Natural killer cell (primary cell): ENCODE results near the gene IL17A. TPM values are rescaled to one million over a fixed set of nuclear protein-coding genes. Genes with fewer than 3 reads are reported as not detected.

Experiments
- ATAC-seq, 3 donors: fragments of 150-1000 bp in 2 of 3; fragments of 200-7000 bp in 1 of 3; cut with Tn5 transposase; 1 replicate in 1 of 3; 2 replicates in 2 of 3; pipeline ENCODE4 v1.10.0; 2021; ENCODE audit warnings: mild to moderate bottlenecking in 2 of 3, moderate library complexity in 2 of 3
- DNase-seq, 2 donors: peaks; one replicate each; pipeline versions ENCODE4 v3.0.0 to v3.0.0-alpha.2; 2013 to 2021; ENCODE audit warnings: mixed read lengths in 1 of 2
- H3K27ac ChIP-seq: one replicate; pipeline ENCODE4 v1.5.1; 2013; ENCODE audit warnings: mild to moderate bottlenecking, low read length
- H3K27me3 ChIP-seq: one replicate; pipeline ENCODE4 v1.6.1; 2013; ENCODE audit warnings: low read length; ENCODE audit not compliant: control insufficient read depth, insufficient read depth
- H3K36me3 ChIP-seq: one replicate; pipeline ENCODE4 v1.6.1; 2013; ENCODE audit warnings: low read length; ENCODE audit not compliant: control insufficient read depth, insufficient read depth
- H3K4me1 ChIP-seq: one replicate; pipeline ENCODE4 v1.6.1; 2013; ENCODE audit warnings: low read length; ENCODE audit not compliant: control insufficient read depth, insufficient read depth
- H3K4me3 ChIP-seq: one replicate; pipeline ENCODE4 v1.5.1; 2013; ENCODE audit warnings: low read length
- H3K9me3 ChIP-seq: one replicate; pipeline ENCODE4 v1.6.1; 2013; ENCODE audit warnings: low read length; ENCODE audit not compliant: control insufficient read depth, insufficient read depth
- H3K27ac Mint-ChIP-seq, 2 donors: one replicate each; pipeline ENCODE4 v1.8.0; 2022; ENCODE audit warnings: mild to moderate bottlenecking in 2 of 2, mixed read lengths in 2 of 2, moderate library complexity in 1 of 2
- H3K27me3 Mint-ChIP-seq, 2 donors: one replicate each; pipeline ENCODE4 v1.8.0; 2022; ENCODE audit warnings: low read depth in 2 of 2, mixed read lengths in 2 of 2
- H3K36me3 Mint-ChIP-seq: one replicate; pipeline ENCODE4 v1.8.0; 2022; ENCODE audit warnings: mixed read lengths
- H3K4me1 Mint-ChIP-seq, 2 donors: one replicate each; pipeline ENCODE4 v1.8.0; 2022; ENCODE audit warnings: mixed read lengths in 2 of 2
- H3K4me3 Mint-ChIP-seq: one replicate; pipeline ENCODE4 v1.8.0; 2022; ENCODE audit warnings: mild to moderate bottlenecking, moderate library complexity, mixed read lengths
- H3K9me3 Mint-ChIP-seq, 2 donors: one replicate each; pipeline ENCODE4 v1.8.0; 2022; ENCODE audit warnings: mixed read lengths in 2 of 2
- WGBS: methylation state at CpG from one replicate; pipeline ENCODE4 v1.1.7; 2013; ENCODE audit warnings: missing lambda C conversion rate; ENCODE audit not compliant: insufficient coverage; 5-methylcytosine and 5-hydroxymethylcytosine counted together
- intact Hi-C: fragments of 100-400 bp; cut with micrococcal nuclease; formaldehyde crosslinking; loops from one replicate; pipeline ENCODE4 v1.14.2; 2022
- total RNA-seq, 4 donors: library from RNA; stranded (reverse); fragments of 120-200 nt in 1 of 4; gene quantifications; one replicate each; pipeline versions ENCODE4 v1.2.3 to v1.2.4, GENCODE V29; 2013 to 2022
- TF ChIP-seq, protein P1 (sequence below): fragments of 200-600 bp; IDR thresholded peaks from one replicate; pipeline ENCODE4 v1.8.0; 2022; ENCODE audit warnings: antibody characterized with exemption

The IL17A gene
- total RNA-seq, 3 donors from 2014 or later (not counting 1 experiment from before 2014, with no cell fraction given): not detected

DNA sequence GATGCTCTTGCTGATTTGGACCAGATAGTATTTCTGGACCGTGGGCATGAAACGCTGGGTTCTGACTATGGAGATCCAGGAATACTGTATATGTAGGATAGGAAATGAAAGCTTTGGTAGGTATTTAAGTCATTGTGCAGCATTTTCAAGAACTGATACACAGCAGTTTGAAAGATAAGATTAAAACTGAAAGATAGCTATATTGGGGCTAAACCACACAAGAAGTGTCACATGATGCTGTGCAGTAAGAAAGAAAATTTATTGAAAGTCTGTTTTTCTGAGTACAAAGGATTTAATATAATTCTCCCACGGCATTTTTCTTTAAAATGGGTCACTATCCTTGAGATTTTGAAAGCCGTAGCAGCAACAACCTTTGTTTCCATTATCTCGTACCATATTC, 305 bp downstream of the IL17A start:
- ATAC-seq (no peak), DNase-seq (no peak)
- no peaks in the 10 kb centered on the region for H3K9me3 ChIP-seq
- Mint-ChIP-seq H3K27ac (no peak overlapping the region), H3K4me1 (peaks cover 0 to under 1% of the 10 kb centered on the region in 2 donors), H3K36me3 (no peaks in the 10 kb centered on the region), H3K4me3 (no peak overlapping the region), H3K27me3 (peaks cover 43 to 82% of the 10 kb centered on the region in 2 donors), H3K9me3 (no peaks in the 10 kb centered on the region)
- peaks cover 34% of the 10 kb centered on the region for H3K27me3 ChIP-seq
- WGBS: 86% methylated on average over 3 of the region's 5 CpGs
- H3K36me3 ChIP-seq: no peaks in the 10 kb centered on the region
- H3K4me3 ChIP-seq: no peak overlapping the region
- TF ChIP-seq, protein P1, sequence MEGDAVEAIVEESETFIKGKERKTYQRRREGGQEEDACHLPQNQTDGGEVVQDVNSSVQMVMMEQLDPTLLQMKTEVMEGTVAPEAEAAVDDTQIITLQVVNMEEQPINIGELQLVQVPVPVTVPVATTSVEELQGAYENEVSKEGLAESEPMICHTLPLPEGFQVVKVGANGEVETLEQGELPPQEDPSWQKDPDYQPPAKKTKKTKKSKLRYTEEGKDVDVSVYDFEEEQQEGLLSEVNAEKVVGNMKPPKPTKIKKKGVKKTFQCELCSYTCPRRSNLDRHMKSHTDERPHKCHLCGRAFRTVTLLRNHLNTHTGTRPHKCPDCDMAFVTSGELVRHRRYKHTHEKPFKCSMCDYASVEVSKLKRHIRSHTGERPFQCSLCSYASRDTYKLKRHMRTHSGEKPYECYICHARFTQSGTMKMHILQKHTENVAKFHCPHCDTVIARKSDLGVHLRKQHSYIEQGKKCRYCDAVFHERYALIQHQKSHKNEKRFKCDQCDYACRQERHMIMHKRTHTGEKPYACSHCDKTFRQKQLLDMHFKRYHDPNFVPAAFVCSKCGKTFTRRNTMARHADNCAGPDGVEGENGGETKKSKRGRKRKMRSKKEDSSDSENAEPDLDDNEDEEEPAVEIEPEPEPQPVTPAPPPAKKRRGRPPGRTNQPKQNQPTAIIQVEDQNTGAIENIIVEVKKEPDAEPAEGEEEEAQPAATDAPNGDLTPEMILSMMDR: no peak
- intact Hi-C loops: no loop called here
- no peak overlapping the region for H3K27ac ChIP-seq
- H3K4me1 ChIP-seq: no peaks in the 10 kb centered on the region

DNA sequence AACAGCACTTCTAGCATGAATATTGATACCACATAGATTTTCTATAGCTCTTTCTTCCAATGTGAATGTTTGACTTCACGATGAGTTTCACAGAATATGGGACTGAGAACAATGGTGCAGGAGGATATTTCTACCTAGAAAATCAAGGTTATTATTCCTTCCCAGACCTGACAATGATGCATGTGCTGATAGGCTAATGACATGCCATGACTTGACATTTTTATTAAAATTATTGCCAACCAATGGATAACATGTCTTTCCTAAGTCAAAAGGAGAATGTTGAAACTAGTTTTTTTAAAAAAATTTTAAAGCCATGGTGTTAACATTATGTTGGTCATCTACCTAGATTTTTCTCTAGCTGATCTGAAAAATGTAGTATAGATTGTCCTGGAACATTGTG, 923 bp downstream of the IL17A start:
- Histone ChIP-seq H3K27me3 (peaks cover 29% of the 10 kb centered on the region), H3K4me1 (no peaks in the 10 kb centered on the region), H3K9me3 (no peaks in the 10 kb centered on the region), H3K36me3 (no peaks in the 10 kb centered on the region), H3K27ac (no peak overlapping the region), H3K4me3 (no peak overlapping the region)
- Mint-ChIP-seq H3K36me3 (no peaks in the 10 kb centered on the region), H3K9me3 (no peaks in the 10 kb centered on the region), H3K4me1 (no peaks in the 10 kb centered on the region), H3K27me3 (peaks cover 48 to 82% of the 10 kb centered on the region in 2 donors), H3K4me3 (no peak overlapping the region), H3K27ac (no peak overlapping the region)
- TF ChIP-seq, protein P1: no peak
- WGBS: 88% methylated on average over 1 of the region's 1 CpG
- intact Hi-C loops: no loop called here
- ATAC-seq: no peak
- no peak for DNase-seq

DNA sequence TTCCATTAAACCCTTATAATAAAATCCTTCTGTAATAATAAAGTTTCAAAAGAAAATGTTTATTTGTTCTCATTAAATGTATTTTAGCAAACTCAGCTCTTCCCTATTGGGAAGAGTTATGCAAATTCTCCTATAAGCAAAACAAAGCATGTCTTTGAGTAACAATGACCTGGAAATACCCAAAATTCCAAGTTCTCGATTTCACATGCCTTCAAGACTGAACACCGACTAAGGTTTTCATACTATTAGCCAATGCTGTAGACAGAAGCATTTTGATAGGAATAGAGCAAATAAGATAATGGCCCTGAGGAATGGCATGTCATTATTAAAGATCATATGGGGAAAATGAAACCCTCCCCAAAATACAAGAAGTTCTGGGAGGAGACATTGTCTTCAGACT, 3.8 kb downstream of the IL17A start:
- no peak overlapping the region for H3K27ac Mint-ChIP-seq
- no peaks in the 10 kb centered on the region for H3K9me3 Mint-ChIP-seq
- Histone ChIP-seq H3K27me3 (peaks cover 15% of the 10 kb centered on the region), H3K9me3 (no peaks in the 10 kb centered on the region), H3K4me1 (no peaks in the 10 kb centered on the region), H3K36me3 (no peaks in the 10 kb centered on the region), H3K4me3 (no peak overlapping the region), H3K27ac (no peak overlapping the region)
- DNase-seq (no peak), ATAC-seq (no peak)
- H3K36me3 Mint-ChIP-seq: no peaks in the 10 kb centered on the region
- H3K4me3 Mint-ChIP-seq: no peak overlapping the region
- H3K27me3 Mint-ChIP-seq: peaks cover 41 to 70% of the 10 kb centered on the region in 2 donors
- H3K4me1 Mint-ChIP-seq: no peaks in the 10 kb centered on the region
- TF ChIP-seq, protein P1: no peak
- WGBS: 83% methylated on average over 2 of the region's 2 CpGs
- intact Hi-C loops: no loop called here

DNA sequence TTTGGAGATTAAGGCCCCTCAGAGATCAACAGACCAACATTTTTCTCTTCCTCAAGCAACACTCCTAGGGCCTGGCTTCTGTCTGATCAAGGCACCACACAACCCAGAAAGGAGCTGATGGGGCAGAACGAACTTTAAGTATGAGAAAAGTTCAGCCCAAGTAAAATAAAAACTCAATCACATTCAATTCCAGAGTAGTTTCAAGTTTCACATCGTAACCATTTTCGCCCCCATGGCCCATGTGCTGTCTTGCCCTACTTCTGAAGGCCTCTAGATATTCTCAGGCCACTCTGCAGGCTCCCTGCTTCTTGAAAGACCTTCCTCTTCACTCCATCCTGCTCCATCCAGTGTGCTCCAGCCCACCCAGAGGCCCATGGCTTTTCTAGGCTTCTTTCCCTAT, 4.2 kb downstream of the IL17A start:
- DNase-seq (no peak), ATAC-seq (no peak)
- no peak overlapping the region for H3K4me3 Mint-ChIP-seq
- Histone ChIP-seq H3K27ac (no peak overlapping the region), H3K9me3 (no peaks in the 10 kb centered on the region), H3K36me3 (no peaks in the 10 kb centered on the region), H3K4me1 (no peaks in the 10 kb centered on the region), H3K27me3 (peaks cover 11% of the 10 kb centered on the region), H3K4me3 (no peak overlapping the region)
- no peaks in the 10 kb centered on the region for H3K4me1 Mint-ChIP-seq
- no peaks in the 10 kb centered on the region for H3K9me3 Mint-ChIP-seq
- 68% methylated on average over 3 of the region's 3 CpGs for WGBS
- intact Hi-C loops: no loop called here
- H3K36me3 Mint-ChIP-seq: no peaks in the 10 kb centered on the region
- no peak overlapping the region for H3K27ac Mint-ChIP-seq
- TF ChIP-seq, protein P1: no peak
- H3K27me3 Mint-ChIP-seq: peaks cover 44 to 74% of the 10 kb centered on the region in 2 donors
